DOHH2 (cell line): ENCODE measurements around the gene COQ4.

Experiments
- EZH2phosphoT487 ChIP-seq: fragments of 200-600 bp; sonication (generic); IDR thresholded peaks from 2 replicates; pipeline ENCODE4 v1.6.1; 2017; ENCODE audit warnings: borderline replicate concordance, mild to moderate bottlenecking, antibody characterized with exemption, low read length, moderate library complexity, mixed read lengths
- TF ChIP-seq, protein P1 (sequence below): fragments of 200-600 bp; sonication (generic); IDR thresholded peaks from one replicate; pipeline ENCODE4 v1.5.1; 2014; ENCODE audit warnings: antibody characterized with exemption, mild to moderate bottlenecking, low read depth, low read length; ENCODE audit not compliant: poor library complexity, severe bottlenecking

DNA sequence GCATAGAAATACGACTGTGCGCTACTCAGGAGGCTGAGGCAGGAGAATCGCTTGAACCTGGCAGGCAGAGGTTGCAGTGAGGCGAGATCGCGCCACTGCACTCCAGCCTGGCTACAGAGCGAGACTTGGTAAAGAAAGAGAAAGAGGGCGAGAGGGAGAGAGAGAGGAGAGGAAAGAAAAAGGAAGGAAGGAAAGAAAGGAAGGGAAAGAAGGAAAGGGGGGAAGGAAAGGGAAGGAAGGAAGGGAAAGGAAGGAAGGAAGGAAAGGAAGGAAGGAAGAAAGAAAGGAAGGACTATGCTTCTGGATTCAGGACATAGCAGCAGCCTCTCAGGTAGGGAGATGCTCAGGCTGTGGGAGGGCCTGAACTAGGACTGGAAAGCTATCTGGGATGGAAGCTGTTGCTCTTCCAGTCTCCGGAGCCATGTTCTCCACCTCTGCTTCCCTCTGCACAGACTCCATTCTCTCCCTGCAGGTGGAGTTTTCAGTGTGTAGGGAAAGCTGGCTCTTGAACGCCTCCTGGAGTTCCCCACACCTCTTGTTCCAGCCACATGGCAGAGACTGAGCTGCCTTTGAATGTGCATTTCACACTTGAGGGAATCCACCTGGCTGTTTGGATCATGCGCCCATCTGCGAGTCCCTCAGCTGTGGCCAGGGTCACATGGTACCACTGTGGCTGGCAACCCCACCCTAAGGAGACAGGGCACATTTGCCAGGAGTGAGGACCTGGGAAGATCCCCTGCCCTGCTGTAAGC lies 37.4 kb upstream of the COQ4 start:
- TF ChIP-seq, protein P1, sequence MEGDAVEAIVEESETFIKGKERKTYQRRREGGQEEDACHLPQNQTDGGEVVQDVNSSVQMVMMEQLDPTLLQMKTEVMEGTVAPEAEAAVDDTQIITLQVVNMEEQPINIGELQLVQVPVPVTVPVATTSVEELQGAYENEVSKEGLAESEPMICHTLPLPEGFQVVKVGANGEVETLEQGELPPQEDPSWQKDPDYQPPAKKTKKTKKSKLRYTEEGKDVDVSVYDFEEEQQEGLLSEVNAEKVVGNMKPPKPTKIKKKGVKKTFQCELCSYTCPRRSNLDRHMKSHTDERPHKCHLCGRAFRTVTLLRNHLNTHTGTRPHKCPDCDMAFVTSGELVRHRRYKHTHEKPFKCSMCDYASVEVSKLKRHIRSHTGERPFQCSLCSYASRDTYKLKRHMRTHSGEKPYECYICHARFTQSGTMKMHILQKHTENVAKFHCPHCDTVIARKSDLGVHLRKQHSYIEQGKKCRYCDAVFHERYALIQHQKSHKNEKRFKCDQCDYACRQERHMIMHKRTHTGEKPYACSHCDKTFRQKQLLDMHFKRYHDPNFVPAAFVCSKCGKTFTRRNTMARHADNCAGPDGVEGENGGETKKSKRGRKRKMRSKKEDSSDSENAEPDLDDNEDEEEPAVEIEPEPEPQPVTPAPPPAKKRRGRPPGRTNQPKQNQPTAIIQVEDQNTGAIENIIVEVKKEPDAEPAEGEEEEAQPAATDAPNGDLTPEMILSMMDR, result no peak
- TF ChIP-seq EZH2phosphoT487, result no peak
